GM19238 (cell line): ENCODE measurements around the gene ZNF578.
"Not testable (repeated sequence)": the region's sequence is repeated elsewhere in the genome, so short reads cannot be mapped to it uniquely, and the experiment has no call there.

ENCODE experiments used
- DNase-seq: peaks from one replicate; pipeline ENCODE4 v3.0.0; 2011; ENCODE audit warnings: low spot score; ENCODE audit not compliant: insufficient read length

The ZNF578 gene

DNA sequence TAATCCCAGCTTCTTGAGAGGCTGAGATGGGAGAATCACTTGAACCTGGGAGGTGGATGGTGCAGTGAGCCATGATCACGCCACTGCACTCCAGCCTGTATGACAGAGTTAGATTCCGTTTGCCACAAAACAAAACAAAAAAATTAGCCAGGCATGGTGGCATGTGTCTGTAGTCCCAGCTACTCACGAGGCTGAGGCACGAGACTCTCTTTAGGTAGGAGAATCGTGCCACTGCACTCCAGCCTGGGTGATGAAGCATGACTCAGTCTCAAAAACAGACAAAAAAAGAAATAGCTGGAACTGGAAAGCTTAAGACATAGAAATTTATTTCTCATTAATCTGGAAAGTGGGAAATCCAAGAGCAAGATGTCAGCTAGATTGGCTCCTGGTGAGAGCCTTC is 53.9 kb downstream of the ZNF578 start:
- DNase-seq = no peak

DNA sequence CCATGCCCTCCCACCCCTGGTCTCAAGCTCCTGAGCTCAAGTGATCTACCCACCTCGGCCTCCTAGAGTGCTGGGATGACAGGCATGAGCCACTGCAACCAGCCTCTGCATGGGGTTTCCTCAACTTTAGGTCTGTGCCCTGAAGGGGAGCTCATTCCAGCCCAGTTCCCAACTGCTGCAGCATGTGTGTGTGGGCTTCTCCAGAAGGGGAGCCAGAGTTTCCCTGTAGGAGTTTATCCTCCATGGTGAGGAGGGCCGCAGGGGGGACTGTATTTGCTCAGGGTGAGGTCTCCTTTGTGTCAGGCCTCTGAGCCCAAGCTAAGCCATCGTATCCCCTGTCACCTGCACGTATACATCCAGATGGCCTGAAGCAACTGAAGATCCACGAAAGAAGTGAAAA is 62.8 kb downstream of the ZNF578 start:
- DNase-seq = no peak

DNA sequence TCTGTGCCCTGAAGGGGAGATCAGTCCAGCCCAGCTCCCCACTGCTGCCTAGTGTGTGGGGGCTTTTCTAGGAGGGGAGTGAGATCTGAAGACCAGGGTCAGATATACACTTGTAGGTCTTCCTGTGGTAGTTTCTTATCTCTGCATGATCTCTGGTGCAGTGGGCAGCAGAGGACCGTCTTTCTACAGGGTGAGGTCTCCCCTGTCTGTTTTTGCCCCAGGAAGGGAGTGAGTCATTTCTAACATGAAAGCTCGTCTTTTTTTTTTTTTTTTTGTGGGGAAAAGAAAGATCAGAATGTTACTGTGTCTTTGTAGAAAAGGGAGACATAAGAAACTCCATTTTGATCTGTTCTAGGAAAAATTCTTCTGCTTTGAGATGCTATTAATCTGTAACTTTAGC is 65.3 kb downstream of the ZNF578 start:
- DNase-seq = no peak

DNA sequence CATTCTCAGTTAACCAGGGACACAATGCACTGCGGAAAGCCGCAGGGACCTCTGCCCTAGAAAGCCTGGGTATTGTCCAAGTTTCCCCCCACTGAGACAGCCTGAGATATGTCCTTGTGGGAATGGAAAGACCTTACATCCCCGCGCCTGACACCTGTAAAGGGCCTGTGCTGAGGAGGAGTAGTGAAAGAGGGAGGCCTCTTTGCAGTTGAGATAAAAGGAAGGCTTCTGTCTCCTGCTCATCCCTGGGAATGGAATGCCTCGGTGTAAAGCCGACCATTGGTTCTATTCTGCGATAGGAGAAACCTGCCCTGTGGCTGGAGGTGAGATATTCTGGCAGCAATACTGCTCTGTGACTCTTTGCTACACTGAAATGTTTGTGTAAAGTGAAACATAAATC is 65.8 kb downstream of the ZNF578 start:
- not testable (repeated sequence) for DNase-seq

DNA sequence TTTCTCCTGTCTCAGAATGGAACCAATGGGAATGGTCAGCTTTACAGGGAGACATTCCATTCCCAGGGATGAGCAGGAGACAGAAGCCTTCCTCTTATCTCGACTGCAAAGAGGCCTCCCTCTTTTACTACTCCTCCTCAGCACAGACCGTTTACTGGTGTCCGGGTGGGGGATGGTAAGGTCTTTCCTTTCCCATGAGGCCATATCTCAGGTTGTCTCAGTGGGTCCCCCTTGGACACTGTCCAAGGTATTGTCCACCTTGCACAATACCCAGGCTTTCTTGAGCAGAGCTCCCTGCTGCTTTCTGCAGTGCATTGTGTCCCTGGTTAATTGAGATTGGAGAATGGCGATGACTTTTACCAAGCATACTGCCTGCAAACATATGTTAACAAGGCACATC is 66.7 kb downstream of the ZNF578 start:
- DNase-seq = no peak

DNA sequence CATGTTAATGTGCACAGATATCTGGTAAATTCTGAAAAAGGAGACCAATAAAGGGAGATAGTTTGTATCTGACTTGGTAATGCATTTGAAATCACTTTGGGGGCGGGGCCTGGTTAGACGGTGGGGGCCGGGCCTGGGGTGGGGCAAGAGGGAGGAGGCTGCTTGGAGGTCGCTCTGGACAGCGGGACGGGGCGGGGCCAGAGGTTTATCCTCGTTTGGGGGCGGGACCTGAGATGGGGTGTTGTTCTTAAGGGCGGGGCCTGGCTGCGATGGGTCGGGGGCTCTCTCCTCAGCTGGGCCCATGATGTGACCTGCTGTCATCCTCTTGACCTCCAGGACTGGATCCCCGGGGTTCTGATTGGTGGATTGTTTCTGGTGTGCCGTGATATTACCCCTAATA is 69.2 kb downstream of the ZNF578 start:
- DNase-seq = no peak

DNA sequence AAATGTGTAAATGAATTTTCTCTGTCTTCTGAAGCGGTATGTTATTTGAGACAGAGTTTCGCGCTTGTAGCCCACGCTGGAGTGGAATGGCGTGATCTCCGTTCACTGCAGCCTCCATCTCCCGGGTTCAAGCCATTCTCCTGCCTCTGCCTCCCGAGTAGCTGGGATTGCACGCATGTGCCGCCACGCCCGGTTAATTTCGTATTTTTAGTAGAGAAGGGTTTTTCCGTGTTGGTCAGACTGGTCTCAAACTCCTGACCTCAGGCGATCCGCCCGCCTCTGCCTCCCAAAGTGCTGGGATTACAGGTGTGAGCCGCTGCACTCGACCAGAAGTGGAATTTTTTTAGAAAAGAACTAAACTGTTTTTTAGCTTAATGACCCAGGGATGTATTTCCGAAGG is 70.7 kb downstream of the ZNF578 start:
- DNase-seq = no peak

DNA sequence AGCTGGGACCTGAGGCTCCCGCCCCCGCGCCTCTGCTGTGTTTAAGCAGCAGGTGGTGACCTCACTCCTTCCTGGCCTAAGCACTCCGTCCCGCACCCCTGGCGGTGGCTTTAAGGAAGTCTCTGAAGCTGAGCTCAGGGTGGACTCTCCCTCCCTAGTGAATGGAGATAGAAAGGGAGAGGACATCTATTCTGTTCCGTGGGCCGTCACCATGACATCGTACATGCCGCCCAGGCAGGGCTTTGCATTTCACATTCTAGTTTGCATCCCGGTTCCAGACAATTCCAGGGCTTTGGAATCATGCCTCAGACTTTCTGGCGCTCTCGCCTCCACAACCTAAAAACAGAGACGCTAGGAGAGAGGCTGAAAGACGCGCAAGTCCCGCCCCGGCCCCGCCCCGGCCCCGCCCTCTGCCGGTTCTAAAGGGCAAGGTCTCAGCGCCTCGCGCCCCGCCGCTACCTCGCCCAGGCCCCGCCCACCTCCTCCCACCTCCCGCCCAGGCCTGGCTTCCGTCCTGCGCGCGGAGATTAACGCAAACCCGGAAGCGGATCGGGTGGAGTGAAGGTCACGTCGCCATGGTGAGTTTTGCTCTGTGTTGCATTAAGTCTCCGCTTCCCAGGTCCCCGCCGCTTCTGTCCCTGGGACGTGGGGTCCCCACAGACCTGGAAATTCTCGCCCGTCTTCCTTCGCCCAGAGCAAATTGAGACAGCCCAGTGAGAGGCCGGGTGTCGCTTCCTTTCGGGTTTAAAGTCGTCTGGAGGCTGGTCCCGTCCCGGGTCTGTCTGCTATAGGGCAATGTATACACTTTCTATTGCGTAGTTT is 74.0 kb downstream of the ZNF578 start, which contains the start of gene ZNF808:
Gene ZNF808, plus strand, starts transcription at position 535 of the 822 bp plus-strand sequence. CDS start 15,617 bp downstream, outside the sequence.
- DNase-seq = peak; percentile 82

DNA sequence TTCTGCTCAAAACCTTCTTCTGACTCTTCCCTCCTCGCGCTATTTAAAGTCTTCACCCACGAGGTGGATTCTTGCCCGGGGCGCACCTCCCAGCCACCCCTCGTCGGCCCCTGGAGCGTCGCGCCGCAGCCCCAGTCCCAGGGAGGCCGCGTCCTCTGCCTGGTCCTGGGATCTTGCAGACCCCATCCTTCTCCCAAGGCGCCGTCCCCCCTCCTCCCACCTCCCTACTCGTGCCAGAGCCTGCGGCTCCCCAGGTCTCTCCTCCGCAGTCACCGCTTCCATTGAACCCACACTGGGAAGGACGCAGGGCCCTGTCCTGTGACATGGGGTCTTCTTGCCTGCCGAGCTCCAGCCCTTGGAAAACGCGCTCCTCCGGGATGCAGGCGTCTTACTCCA is 74.6 kb downstream of the ZNF578 start:
- DNase-seq = no peak

DNA sequence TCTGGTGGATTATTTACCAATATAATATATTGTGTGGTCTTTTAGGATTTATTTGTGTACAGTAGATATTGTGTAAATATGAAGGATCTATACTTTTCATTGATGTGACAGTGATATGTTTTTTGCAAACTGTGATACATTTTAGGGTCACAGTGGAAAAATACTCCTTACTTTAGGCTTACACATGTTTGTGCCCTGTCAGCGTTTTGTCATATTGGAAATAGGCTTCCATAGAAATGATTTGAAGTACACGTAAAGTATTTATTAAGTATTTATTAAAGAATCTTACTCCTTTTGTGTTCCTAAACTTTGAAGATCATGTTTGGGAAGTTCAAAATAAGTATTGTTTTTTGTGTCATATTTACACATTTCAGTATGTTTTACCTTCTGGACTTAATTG is 79.1 kb downstream of the ZNF578 start:
- no peak for DNase-seq

DNA sequence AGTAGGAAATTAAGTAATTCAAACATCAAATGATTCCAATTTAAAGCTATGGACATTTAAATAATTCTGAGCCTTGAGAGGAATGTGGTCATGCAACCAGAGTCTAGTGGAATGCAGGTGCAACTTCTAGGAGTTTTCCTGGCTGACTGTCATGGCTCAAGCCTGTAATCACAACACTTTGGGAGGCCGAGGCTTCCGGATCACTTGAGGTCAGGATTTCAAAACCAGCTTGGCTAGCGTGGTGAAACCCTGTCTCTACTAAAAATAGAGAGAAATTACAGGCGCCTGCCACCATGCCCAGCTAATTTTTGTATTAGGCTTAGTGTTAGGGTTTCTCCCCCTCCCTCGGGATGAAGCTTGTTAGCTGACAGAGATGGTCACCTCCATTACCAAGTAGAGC is 80.5 kb downstream of the ZNF578 start:
- DNase-seq = no peak

DNA sequence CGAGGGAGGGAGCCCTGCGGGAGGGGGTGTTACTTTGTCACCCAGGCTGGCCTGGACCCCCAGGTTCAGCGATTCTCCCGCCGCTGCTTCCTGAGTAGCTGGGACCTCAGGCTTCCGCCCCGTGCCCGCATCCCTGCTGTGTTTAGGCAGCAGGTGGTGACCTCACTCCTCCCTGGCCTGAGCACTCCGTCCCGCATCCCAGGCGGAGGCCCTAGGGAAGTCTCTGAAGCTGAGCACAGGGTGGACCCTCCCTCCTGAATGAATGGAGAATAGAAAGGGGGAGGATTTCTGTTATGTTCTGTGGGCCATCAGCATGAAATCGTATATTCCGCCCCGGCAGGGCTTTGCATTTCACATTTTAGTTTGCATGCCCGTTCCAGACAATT is 82.0 kb downstream of the ZNF578 start:
- not testable (repeated sequence) for DNase-seq

DNA sequence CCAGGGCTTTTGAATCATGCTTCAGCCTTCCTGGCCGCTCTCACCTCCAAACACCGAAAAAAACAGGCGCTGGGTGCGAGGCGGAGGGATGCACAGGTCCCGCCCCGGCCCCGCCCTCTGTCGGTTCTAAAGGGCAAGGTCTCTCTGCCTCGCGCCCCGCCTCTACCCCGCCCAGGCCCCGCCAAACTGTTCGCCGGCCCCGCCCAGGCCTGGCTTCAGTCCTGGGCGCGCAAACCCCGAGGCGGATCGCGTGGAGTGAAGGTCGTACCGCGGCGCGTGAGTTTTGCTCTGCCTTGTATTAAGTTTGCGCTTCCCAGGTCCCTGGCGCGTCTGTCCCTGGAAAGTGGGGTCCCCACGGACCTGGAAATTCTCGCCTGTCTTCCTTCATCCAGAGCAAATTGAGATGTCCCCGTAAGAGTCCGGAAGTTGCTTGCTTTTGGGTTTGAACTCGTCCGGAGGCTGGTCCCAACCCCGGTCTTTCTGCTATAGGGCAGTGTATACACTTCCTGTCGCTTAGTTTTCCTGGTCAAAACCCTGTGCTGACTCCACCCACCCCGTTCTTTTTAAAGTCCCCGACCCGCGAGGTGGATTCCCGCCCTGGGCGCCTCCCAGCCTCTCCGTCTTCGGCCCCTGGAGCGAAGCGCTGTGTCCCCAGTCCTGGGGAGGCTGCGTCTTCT is 82.6 kb downstream of the ZNF578 start:
- DNase-seq = peak; percentile 17

DNA sequence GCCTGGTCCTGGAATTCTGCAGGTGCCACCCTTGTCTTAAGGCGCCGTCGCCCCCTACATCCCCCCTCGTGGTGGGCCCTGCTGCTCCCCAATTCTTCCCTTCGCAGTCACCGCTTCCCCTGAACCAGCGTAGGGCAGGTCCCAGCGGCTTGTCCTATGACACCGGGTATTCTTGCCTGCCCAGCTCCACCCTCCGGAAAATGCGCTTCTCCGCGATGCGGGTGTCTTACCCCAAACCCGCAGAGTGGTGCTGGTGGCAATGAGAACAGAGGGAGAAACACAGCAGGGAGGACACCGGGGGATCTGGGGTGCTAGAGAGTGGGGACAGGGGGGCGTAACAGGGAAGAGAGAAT is 83.1 kb downstream of the ZNF578 start:
- DNase-seq = no peak

DNA sequence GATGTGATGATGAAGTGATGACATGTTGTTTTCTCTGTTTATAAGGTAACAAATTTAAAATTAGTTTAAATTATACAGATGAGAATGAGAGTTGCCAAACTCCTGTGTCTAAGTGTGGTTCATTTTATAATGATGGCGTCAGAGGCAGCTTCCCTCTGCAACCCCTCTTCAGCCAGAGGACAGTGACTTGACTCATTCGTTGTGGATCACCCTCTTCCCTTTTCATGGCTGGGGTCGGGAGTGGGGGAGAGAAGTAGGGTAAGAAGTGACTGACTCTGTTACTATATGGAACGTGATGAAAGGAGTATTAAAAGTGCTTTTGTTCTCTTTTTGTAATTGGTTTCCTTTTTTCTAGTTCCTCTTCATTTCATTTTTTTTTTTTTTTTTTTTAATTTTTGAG is 85.5 kb downstream of the ZNF578 start:
- not testable (repeated sequence) for DNase-seq

DNA sequence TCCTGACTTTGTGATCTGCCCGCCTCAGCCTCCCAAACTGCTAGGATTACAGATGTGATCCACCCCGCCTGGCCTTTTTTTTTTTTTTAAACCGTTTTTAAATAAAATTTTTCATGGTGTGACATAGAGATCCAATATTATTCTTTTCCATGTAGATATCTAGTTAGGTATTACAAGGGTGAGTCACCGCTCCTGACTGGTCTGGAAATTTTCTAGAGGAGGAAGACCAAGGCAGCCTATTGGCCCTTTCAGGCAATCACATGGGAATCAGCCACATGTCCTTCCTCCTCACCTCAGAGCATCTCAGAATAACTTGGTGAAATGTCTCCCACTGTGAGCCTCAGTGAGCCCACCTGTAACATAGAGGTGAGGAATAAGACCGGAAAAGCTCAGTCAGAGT is 87.8 kb downstream of the ZNF578 start:
- DNase-seq = not testable (repeated sequence)

DNA sequence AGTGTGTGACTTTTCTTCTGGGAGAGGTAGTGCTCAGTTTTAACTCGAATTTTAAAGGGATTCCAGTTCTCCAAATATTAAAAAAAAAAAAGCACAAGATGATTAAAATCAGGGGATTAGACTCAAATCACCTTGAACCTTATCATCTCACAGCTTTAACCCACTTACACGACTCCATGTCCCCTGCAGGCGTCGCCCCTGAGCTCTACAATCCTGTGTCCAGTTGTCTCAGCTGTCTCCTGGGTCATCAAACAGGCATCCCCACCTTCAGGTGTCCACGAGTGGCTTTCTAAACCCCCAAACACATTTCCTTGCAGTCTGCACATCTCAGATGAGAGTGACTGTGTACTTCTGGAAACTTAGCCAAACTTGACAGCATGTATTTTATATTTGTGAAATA is 88.3 kb downstream of the ZNF578 start:
- no peak for DNase-seq

DNA sequence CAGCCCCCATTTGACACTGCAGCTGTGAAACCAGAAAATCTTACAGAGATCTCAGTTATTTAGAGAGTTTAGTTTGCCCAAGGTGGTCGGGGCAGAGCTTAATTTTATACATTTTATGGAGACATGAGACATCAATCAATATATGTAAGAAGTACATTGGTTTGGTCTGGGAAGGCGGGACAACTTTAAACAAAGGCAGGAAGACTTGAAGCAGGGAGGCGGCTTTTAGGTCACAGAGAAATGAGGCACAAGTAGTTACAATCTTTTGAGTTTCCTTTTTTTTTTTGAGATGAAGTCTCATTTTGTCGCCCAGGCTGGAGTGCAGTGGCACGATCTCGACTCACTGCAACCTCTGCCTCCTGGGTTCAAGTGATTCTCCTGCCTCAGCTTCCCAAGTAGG is 89.2 kb downstream of the ZNF578 start:
- not testable (repeated sequence) for DNase-seq

DNA sequence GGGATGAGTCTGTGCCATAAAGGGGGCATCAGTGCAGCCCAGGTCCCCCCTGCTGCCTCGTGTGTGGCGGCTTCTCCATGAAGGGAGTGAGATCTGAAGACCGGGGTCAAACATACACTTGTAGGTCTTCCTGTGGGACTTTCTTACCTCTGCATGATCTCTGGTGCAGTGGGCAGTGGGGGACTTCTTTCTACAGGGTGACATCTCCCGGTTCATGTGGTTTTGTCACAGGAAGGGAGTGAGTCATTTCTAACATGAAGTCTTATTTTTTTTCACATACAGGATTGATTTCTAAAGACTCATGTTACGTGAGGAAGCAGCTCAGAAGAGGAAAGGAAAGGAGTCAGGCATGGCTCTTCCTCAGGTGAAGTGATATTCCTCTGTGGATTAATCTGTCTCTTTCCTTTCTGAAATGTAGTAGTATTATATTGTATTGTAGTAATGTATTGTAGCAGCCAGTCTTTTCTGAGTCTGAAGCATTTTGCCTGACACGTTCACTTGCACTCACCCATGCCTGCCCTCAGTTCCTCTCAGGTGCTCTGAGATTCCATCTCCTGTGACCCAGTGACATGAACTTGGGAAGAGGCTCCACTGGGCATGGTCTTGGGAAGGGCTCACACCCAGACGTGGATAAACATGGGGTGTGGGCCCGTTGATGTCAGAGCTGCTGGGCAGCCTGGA is 89.8 kb downstream of the ZNF578 start:
- no peak for DNase-seq

DNA sequence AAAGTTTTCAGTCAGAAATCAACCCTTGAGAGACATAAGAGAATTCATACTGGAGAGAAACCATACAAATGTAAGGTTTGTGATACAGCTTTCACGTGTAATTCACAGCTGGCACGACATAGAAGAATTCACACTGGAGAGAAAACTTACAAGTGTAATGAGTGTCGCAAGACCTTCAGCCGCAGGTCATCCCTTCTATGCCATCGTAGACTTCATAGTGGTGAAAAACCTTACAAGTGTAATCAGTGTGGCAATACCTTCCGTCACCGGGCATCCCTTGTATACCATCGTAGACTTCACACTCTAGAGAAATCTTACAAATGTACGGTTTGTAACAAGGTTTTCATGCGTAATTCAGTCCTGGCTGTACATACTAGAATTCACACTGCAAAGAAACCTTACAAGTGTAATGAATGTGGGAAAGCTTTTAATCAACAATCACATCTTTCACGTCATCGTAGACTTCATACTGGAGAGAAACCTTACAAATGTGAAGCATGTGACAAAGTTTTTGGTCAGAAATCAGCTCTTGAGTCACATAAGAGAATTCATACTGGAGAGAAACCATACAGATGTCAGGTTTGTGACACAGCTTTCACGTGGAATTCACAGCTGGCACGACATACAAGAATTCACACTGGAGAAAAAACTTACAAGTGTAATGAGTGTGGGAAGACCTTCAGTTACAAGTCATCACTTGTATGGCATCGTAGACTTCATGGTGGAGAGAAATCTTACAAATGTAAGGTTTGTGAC is 101.0 kb downstream of the ZNF578 start:
- DNase-seq = no peak

DNA sequence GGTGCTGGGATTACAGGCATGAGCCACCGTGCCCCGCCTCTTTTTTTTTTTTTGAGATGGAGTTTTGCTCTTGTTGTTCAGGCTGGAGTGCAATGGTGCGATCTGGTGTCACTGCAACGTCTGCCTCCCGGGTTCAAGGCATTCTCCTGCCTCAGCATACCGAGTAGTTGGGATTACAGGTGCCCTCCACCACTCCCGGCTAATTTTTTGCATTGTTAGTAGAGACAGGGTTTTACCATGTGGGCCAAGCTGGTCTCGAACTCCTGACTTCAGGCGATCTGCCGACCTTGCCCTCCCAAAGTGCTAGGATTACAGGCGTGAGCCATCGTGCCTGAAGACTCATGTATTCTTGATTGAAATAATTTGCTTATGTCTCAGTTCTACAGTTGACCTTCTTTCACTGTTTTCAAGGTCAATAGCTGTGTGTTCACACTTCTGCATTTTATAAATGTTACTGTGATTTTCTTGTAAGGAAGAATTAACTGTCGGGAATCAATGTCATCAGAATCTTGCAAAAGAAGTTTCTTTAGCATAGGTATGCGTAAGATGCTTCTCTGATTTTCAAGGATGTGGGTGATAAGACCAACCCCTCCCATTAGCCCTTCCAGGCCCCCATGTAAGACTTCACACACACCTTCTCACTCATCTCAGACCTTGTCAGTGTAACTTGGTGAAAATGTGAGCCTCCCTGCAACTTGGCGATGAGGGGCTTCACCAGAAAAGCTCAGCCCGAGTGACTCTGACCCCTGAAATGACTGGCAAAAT is 104.1 kb downstream of the ZNF578 start:
- DNase-seq = no peak
